ENCODE measurements around the gene CHID1. TPM values are rescaled to one million over a fixed set of nuclear protein-coding genes. Genes with fewer than 3 reads are reported as not detected.
A peak's percentile ranks its signal among the peaks of the same experiment; 100 is the strongest.

Gene CHID1
- total RNA-seq, 2 donors from 2014 or later = 39.4 to 81.4 TPM

DNA sequence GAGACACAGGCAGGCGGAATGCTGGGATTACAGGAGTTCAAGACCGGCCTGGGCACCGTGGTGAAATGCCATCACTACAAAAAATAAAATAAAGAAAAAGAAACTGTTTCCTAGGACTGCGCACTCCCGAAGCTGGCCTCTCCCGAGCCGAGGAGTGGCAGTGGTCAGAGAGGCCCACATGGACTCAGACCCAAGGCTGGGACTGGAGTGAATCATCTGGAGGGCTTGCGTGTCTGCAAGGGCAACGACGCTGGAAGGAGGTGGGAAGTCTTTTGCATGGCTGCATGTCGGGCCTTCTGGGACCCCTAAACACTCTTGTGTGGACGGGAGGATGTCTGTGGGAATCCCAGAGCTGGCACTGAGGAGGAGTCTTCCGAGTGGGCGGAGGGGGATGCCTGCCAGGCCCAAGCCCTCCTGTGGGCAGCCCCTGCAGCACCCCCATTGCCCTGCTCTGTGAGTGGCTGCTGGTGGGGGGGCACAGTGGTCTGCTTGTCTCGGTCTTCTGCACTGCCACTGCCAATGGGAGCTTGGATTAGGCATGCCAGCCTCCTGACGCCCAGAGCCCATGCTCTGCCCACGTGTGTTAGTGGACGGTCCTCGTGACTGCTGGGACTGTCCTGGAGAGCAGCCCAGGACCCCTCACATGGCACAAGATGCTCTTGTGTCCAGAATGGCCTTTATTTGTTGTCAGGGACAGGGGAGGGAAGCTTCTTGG lies 13.2 kb upstream of the CHID1 start:
- Histone ChIP-seq H3K4me1 (peaks cover 24% of the 10 kb centered on the region), H3K4me3 (no peak overlapping the region), H3K27me3 (no peaks in the 10 kb centered on the region), H3K9me3 (no peaks in the 10 kb centered on the region), H3K27ac (no peak overlapping the region), H3K36me3 (replicated peaks in 1 of 2; ENCODE audit: insufficient read depth in 1 of 2, low read depth in 2 of 2) (no peaks in the 10 kb centered on the region)
- 90 to 92% methylated on average over 10 to 18 of the region's 19 CpGs for WGBS, 2 donors
- DNase-seq (no peak), ATAC-seq (no peak)
- intact Hi-C loops (cut with DNase I) = loop anchor here (5.0 kb wide), 2 partner anchors 77 to 128 kb away; no protein-coding TSS in a partner anchor
- TF ChIP-seq POLR2A (IDR thresholded peaks at IDR 0.05) = no peak
- TF ChIP-seq, protein P1, sequence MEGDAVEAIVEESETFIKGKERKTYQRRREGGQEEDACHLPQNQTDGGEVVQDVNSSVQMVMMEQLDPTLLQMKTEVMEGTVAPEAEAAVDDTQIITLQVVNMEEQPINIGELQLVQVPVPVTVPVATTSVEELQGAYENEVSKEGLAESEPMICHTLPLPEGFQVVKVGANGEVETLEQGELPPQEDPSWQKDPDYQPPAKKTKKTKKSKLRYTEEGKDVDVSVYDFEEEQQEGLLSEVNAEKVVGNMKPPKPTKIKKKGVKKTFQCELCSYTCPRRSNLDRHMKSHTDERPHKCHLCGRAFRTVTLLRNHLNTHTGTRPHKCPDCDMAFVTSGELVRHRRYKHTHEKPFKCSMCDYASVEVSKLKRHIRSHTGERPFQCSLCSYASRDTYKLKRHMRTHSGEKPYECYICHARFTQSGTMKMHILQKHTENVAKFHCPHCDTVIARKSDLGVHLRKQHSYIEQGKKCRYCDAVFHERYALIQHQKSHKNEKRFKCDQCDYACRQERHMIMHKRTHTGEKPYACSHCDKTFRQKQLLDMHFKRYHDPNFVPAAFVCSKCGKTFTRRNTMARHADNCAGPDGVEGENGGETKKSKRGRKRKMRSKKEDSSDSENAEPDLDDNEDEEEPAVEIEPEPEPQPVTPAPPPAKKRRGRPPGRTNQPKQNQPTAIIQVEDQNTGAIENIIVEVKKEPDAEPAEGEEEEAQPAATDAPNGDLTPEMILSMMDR (IDR thresholded peaks at IDR 0.05) = no peak

DNA sequence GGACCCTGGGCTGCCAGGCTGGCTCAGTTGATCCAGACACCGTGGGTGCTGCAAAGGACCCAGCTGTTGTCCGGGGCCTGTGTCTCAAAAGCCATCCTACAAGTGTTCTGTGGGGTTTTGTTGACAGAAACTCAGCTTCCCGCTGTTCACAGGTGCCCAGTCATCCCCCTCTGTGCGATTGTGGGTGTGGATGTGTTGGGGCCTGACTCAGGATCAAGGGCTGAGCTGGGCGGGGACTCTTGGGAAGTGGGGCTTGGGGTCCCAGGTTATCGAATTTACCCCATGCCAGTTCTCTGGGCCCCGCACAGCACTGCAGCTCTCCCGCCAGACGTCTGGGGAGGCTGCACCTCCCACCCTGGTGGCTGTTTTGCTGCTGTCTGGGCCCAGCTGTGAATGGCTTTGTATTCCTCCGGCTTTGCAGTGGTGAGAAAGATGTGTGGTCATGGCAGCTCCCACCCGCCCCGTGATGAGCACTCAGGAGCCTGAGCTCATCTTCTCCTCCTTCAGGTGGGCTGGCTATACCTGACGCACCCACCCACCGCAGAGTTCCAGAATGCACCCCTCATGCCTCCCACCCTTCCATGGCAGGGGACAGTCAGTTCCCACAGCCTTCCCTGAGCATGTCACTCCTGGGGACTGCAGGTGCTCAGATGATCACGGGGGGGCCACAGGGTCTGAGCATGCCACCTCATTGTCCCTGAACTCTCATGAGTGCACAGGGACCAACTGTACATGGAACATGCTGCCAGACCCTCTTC lies 11.5 kb upstream of the CHID1 start:
- Histone ChIP-seq H3K36me3 (replicated peaks in 1 of 2; ENCODE audit: insufficient read depth in 1 of 2, low read depth in 2 of 2) (no peaks in the 10 kb centered on the region), H3K4me3 (no peak overlapping the region), H3K27ac (no peak overlapping the region), H3K4me1 (peaks cover 7% of the 10 kb centered on the region), H3K9me3 (no peaks in the 10 kb centered on the region), H3K27me3 (no peaks in the 10 kb centered on the region)
- DNase-seq (no peak), ATAC-seq (no peak)
- 89 to 90% methylated on average over 5 to 15 of the region's 15 CpGs for WGBS, 2 donors
- TF ChIP-seq POLR2A (IDR thresholded peaks at IDR 0.05) = no peak
- TF ChIP-seq, protein P1 (IDR thresholded peaks at IDR 0.05) = no peak
- intact Hi-C loops (cut with DNase I) = loop anchor here (5.0 kb wide), 2 partner anchors 75 to 130 kb away; no protein-coding TSS in a partner anchor

DNA sequence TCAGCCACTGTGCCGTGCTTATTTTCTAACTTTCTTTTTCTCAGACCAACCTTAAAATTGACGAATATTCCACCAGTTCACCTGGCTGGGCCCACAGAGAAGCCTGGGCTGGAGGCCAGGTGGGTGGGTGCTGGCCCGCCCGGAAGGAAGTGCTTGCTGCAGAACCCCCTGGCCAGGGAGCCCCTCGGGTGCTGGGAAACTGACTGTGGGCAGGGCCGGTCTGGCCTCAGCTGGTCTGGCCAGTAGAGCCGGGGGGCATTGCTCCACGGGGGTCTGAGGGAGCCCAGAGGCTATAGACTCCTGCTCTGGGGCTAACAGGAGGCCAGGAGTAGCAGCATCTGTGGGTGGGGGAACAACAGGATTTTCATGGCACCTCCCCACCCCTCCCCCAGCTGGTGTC lies 6.8 kb upstream of the CHID1 start:
- 82 to 92% methylated on average over 4 to 8 of the region's 8 CpGs for WGBS, 2 donors
- TF ChIP-seq, protein P1 (IDR thresholded peaks at IDR 0.05) = no peak
- no peak for TF ChIP-seq POLR2A (IDR thresholded peaks at IDR 0.05)
- Histone ChIP-seq H3K4me1 (no peaks in the 10 kb centered on the region), H3K4me3 (no peak overlapping the region), H3K9me3 (no peaks in the 10 kb centered on the region), H3K27ac (no peak overlapping the region), H3K27me3 (no peaks in the 10 kb centered on the region), H3K36me3 (replicated peaks in 1 of 2; ENCODE audit: insufficient read depth in 1 of 2, low read depth in 2 of 2) (no peaks in the 10 kb centered on the region)
- DNase-seq (no peak), ATAC-seq (no peak)
- intact Hi-C loops (cut with DNase I) = no loop called here

- peaks cover 10% of the 10 kb centered on the region for H3K4me1 ChIP-seq
- TF ChIP-seq, protein P1 (IDR thresholded peaks at IDR 0.05) = no peak
- no peak for TF ChIP-seq POLR2A (IDR thresholded peaks at IDR 0.05)
- ATAC-seq (no peak), DNase-seq (peak in 2 of 4 donors; percentile 28 to 69)
- no peak overlapping the region for H3K27ac ChIP-seq
- H3K9me3 ChIP-seq = no peaks in the 10 kb centered on the region
- WGBS, 2 donors = 83 to 100% methylated on average over 1 to 21 of the region's 21 CpGs
- no peaks in the 10 kb centered on the region for H3K36me3 ChIP-seq (replicated peaks in 1 of 2; ENCODE audit: insufficient read depth in 1 of 2, low read depth in 2 of 2)
- no peaks in the 10 kb centered on the region for H3K27me3 ChIP-seq
- no peak overlapping the region for H3K4me3 ChIP-seq
- intact Hi-C loops (cut with DNase I) = no loop called here
Measured at GRCh38 chr11:914747-915501, 4.3 kb upstream of the CHID1 start.

All from body of pancreas (tissue), 4 donors.